GF-D8 (cell line): ENCODE measurements around the gene CHST12.
"Not testable (repeated sequence)": the region's sequence is repeated elsewhere in the genome, so short reads cannot be mapped to it uniquely, and the experiment has no call there.

ENCODE experiments used
- DNase-seq: peaks from one replicate; lab custom pipeline; 2025; lab: John Stamatoyannopoulos, UW

CHST12 gene

GRCh38 chr7:2378125-2378524 lies 25.3 kb upstream of the CHST12 start:
- DNase-seq, result not testable (repeated sequence)

DNA sequence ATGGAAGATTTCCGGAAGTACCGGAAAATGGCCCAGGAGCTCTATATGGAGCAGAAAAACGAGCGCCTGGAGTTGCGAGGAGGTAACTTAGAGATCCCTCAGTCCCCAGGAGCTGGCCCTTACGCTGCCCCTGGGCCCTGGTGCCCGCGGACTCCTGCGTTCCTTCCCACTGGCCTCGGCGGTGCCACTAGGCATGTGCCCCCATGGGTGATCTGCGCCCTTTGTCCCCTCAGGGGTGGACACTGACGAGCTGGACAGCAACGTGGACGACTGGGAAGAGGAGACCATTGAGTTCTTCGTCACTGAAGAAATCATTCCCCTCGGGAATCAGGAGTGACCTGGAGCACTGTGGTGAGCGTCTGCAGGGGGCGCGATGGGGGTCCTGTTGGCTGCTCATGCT lies 24.2 kb upstream of the CHST12 start:
- DNase-seq, result no peak

GRCh38 chr7:2379821-2380450 lies 23.5 kb upstream of the CHST12 start:
- DNase-seq, result no peak

GRCh38 chr7:2380461-2380860 lies 22.9 kb upstream of the CHST12 start:
- DNase-seq, result no peak

GRCh38 chr7:2381227-2381626 lies 22.2 kb upstream of the CHST12 start:
- DNase-seq, result no peak

DNA sequence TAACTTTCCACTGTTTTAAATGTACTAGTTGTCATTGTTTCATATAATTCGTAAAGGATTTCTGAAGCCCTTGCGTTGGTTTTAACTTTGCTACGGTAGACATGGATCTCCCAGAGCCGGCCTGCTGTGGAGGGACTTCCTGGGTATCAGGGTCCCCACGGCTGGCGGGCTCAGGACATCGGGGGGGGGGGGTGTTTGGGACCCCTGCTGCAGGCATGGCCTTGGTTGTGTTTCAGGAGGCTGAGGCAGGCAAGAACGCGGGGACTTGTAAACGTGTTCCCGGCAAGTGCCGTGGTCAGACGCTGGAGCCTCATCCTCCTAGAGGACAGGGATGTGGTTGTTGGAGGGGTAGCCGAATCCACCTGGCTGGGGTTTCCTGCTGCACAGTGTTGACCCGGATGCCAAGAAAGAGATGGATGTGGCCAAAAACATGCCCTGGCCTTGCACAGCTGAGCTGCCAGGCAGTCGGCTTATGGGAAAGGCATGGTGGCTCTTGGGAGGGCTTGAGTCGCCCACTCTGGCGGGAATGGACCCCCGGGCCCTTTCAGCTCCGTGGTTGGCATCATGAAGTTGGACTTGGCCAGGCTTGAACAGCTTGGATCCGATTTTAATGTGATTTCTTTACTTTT lies 21.4 kb upstream of the CHST12 start:
- DNase-seq, result no peak

GRCh38 chr7:2383543-2384274 lies 19.7 kb upstream of the CHST12 start:
- DNase-seq, result no peak

DNA sequence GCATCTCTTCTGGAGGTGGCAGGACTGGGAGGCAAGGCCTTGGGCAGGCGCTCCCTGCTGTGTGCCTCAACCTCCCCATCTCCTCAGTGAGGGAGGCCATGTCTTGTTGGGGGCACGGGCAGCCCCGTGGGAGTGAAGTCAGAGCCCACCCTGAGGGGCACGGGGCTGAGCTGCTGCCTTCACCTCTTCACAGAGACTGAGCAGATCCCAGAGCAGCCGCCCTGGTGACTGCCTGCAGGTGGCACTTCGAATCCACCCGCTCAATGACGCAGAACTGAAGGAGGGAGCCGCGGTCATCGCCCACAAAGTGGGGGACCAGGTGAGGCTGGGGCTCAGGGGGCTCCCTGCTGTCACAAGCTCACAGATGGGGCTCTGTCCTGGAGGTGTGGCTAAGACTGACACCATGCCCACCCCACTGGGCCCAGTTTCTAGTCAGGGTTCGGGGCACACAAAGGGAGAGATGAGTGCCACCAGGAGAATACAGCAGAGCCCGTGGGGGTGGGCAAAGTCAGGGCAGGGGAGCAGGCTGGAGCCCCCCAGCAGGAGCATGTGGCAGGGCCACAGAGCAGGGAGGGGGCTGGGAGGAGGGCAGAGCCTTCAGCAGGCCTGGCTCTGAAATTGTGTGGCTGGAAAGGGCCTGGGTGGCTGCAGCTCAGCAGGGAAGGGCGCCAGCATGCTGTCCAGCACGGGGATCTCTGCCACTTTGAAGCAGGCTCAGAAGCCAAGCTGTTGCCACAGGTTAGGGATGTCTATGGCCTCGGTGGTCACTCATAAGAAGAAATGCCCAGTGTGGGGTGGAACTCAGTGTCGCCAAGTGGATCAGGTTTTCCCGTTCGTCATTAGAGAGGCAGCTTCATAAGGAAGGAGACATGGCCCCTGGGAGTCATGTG lies 18.8 kb upstream of the CHST12 start:
- no peak for DNase-seq

GRCh38 chr7:2386122-2386521 lies 17.3 kb upstream of the CHST12 start:
- DNase-seq, result not testable (repeated sequence)

GRCh38 chr7:2386964-2387669 lies 16.3 kb upstream of the CHST12 start:
- no peak for DNase-seq

GRCh38 chr7:2387897-2388636 lies 15.3 kb upstream of the CHST12 start:
- no peak for DNase-seq

- no peak for DNase-seq
Observed at GRCh38 chr7:2388637-2388954, 14.8 kb upstream of the CHST12 start.

DNA sequence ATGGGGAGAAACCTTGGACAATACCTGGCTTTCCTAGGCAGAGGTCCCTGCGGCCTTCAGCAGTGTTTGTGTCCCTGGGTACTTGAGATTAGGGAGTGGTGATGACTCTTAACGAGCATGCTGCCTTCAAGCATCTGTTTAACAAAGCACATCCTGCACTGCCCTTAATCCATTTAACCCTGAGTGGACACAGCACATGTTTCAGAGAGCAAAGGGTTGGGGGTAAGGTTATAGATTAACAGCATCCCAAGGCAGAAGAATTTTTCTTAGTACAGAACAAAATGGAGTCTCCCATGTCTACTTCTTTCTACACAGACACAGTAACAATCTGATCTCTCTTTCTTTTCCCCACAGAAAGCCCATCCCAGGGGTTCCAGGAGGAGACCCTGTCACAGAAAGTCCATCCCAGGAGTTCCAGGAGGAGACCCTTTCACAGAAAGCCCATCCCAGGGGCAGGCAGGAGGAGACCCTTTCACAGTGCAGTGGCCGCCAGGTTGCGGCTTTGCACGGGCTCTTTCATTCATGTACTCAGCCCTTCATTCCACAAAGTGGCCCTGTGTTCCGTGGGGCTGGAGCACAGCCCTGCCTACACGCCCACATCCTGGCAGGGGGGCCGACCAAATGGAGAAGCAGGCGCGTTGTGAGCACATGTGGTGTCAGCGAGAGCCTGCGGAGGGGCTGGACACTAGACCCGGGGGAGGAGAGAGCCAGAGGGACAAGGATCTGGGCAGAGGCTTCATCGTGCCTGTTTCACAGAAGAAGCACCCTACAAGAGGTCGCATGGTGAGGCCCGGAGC lies 13.2 kb upstream of the CHST12 start:
- DNase-seq, result not testable (repeated sequence)

DNA sequence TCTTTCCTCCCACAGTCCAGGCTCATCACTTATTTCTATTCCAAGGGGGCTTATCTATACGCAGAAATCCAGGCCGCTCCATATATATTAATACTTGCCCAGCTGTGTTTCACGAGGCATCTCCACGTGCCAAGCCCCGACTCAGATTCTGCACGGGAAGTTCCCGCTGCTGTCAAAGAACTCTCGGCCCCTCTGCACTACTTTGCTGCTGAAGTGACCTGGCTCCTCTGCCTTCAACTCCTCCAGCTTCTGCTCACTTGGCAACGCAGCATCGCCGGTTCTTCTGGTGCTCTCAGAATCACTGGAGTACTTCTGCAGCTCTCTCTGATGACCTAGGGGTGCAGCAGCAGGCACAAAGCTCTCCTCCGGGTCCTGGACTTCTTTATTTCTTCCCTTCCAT lies 9.7 kb upstream of the CHST12 start:
- DNase-seq, result no peak

GRCh38 chr7:2394566-2395082 lies 8.8 kb upstream of the CHST12 start:
- no peak for DNase-seq

GRCh38 chr7:2398506-2398905 lies 4.9 kb upstream of the CHST12 start:
- no peak for DNase-seq

DNA sequence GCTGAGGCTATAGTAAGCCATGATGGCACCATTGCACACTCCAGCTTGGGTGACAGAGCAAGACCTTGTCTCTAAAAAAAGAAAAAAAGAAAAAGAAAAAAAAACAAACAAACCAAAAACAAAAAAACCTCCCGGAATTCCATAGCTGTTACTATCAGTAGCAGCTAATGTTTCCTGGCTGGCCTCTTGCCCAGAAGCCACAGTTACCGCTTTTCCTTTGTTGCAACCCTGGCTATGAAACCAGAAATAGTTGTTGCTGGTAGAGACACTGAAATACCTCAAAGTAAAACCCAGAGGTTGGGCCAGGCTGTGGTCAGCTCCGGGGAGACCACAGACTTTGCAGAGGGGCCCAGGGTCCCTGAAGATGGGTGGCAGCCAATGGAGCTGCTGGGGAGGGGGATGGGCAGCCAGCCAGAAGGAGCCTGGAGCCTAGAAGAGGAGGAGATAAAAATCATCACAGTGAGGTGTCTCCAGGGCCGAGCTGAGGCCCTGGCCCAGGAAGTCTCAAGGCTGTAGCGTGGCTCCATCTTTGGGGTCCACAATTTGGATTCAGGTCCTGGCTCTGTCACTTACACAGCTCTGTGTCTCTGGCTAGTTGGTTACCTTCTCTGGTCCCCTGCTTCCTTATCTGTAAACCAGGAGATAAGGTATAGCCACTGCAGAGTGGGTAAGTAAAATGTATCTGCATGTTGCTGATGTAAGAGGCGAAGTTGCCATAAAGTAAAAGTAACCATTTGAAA lies 3.4 kb upstream of the CHST12 start:
- peak; percentile 100 for DNase-seq

DNA sequence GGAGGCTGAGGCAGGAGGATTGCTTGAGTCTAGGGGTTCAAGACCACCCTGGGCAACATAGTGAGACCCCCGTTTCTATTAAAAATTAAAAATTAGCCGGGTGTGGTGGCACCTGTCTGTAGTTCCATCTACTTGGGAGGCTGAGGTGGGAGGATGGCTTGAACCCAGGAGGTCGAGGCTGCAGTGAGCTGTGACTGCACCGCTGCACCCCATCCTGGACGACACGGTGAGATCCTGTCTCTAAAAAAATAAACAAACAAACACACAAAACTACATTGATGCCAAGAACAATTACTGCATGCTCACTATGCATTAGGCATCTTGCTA lies 761 bp upstream of the CHST12 start:
- no peak for DNase-seq
